ENCODE measurements around the gene TUBA3C. TPM values are rescaled to one million over a fixed set of nuclear protein-coding genes. Genes with fewer than 3 reads are reported as not detected.
A peak's percentile ranks its signal among the peaks of the same experiment; 100 is the strongest.
"Not testable (repeated sequence)": the region's sequence is repeated elsewhere in the genome, so short reads cannot be mapped to it uniquely, and the experiment has no call there.

Gene TUBA3C
- not detected for total RNA-seq
- long read RNA-seq, donor 1 = 0 reads
- long read RNA-seq, donor 2 = 0 reads

GRCh38 chr13:19181621-19182485, at the start of gene TUBA3C:
Gene TUBA3C (minus strand): TSS chr13:19181824. CDS start chr13:19181747, 77 bp downstream.
- no peak for DNase-seq (ENCODE audit: low spot score)
- intact Hi-C loops (cut with DNase I) = no loop called here

GRCh38 chr13:19207413-19207812, 25.8 kb upstream of the TUBA3C start:
- intact Hi-C loops (cut with DNase I) = not testable (repeated sequence)

GRCh38 chr13:19192622-19193021, 11.0 kb upstream of the TUBA3C start:
- DNase-seq (ENCODE audit: low spot score); intact Hi-C loops (cut with DNase I): not testable (repeated sequence)

More at GRCh38 chr13:19207413-19207812, 25.8 kb upstream of the TUBA3C start:
- not testable (repeated sequence) for DNase-seq (ENCODE audit: low spot score)

GRCh38 chr13:19189911-19190310, 8.3 kb upstream of the TUBA3C start:
- intact Hi-C loops (cut with DNase I); DNase-seq (ENCODE audit: low spot score): not testable (repeated sequence)

- DNase-seq (ENCODE audit: low spot score); intact Hi-C loops (cut with DNase I): not testable (repeated sequence)
These were observed 7.7 kb upstream of the TUBA3C start for GRCh38 chr13:19189368-19189767.

GRCh38 chr13:19185865-19186645, 4.4 kb upstream of the TUBA3C start:
- no peak for DNase-seq (ENCODE audit: low spot score)
- intact Hi-C loops (cut with DNase I) = no loop called here

GRCh38 chr13:19185086-19185864, 3.7 kb upstream of the TUBA3C start:
- intact Hi-C loops (cut with DNase I) = no loop called here
- no peak for DNase-seq (ENCODE audit: low spot score)

- intact Hi-C loops (cut with DNase I) = no loop called here
- DNase-seq (ENCODE audit: low spot score) = no peak
These were observed 2.6 kb upstream of the TUBA3C start for GRCh38 chr13:19184176-19184575.

- intact Hi-C loops (cut with DNase I) = no loop called here
- DNase-seq (ENCODE audit: low spot score) = no peak
These were observed 2.1 kb upstream of the TUBA3C start for GRCh38 chr13:19183676-19184075.

- intact Hi-C loops (cut with DNase I) = no loop called here
- no peak for DNase-seq (ENCODE audit: low spot score)
These were observed 912 bp upstream of the TUBA3C start for GRCh38 chr13:19182536-19182935.

- intact Hi-C loops (cut with DNase I) = no loop called here
- DNase-seq (ENCODE audit: low spot score) = no peak
These were observed 503 bp downstream of the TUBA3C start for GRCh38 chr13:19181021-19181620.

GRCh38 chr13:19179916-19180315, 1.7 kb downstream of the TUBA3C start:
- intact Hi-C loops (cut with DNase I) = no loop called here
- DNase-seq (ENCODE audit: low spot score) = peak; percentile 49

- intact Hi-C loops (cut with DNase I) = no loop called here
- peak; percentile 35 for DNase-seq (ENCODE audit: low spot score)
These were observed 2.6 kb downstream of the TUBA3C start for GRCh38 chr13:19178901-19179593.

- intact Hi-C loops (cut with DNase I) = not testable (repeated sequence)
- peak; percentile 67 for DNase-seq (ENCODE audit: low spot score)
These were observed 4.4 kb downstream of the TUBA3C start for GRCh38 chr13:19176981-19177776.

- intact Hi-C loops (cut with DNase I) = no loop called here
- no peak for DNase-seq (ENCODE audit: low spot score)
These were observed 7.9 kb downstream of the TUBA3C start for GRCh38 chr13:19173752-19174151.

GRCh38 chr13:19172647-19173030, 9.0 kb downstream of the TUBA3C start:
- peak; percentile 62 for DNase-seq (ENCODE audit: low spot score)
- intact Hi-C loops (cut with DNase I) = no loop called here

GRCh38 chr13:19172007-19172646, 9.5 kb downstream of the TUBA3C start:
- peak; percentile 66 for DNase-seq (ENCODE audit: low spot score)
- intact Hi-C loops (cut with DNase I) = no loop called here

All from posterior vena cava (tissue), 2 donors.